PC-9 (cell line): Measurements from ENCODE around the gene SPTAN1. TPM values are rescaled to one million over a fixed set of nuclear protein-coding genes. Genes with fewer than 3 reads are reported as not detected.
A peak's percentile ranks its signal among the peaks of the same experiment; 100 is the strongest.

Source experiments
- BruUV-seq: library from RNA; stranded (reverse); fragments of 400-500 nt; replicated peaks from 2 replicates; lab custom pipeline; 2021; lab: Mats Ljungman, UMichigan
- CTCF ChIA-PET: fragments of 300-600 bp; sonication (Branson Sonifier 250); formaldehyde crosslinking; loops from one replicate; lab custom pipeline; 2022; ENCODE audit warnings: antibody characterized with exemption; lab: Charles Lee
- POLR2A ChIA-PET: fragments of 300-600 bp; sonication (Branson Sonifier 250); formaldehyde crosslinking; loops from one replicate; lab custom pipeline; 2022; ENCODE audit warnings: antibody characterized with exemption; ENCODE audit not compliant: unreplicated experiment; lab: Charles Lee
- DNase-seq, 2 experiments: peaks; one replicate each; pipeline versions ENCODE4 v3.0.0 to v3.0.0-alpha.2; 2015 to 2022; ENCODE audit warnings: mixed read lengths in 1 of 2
- H2AFZ ChIP-seq: fragments of 200-600 bp; sonication (generic); 2 replicates; pipeline ENCODE4 v1.8.1; 2017; ENCODE audit warnings: antibody characterized with exemption
- H3F3A ChIP-seq: fragments of 200-600 bp; sonication (generic); 2 replicates; pipeline ENCODE4 v1.8.1; 2017; ENCODE audit warnings: antibody characterized with exemption, mild to moderate bottlenecking, low read depth; ENCODE audit not compliant: insufficient read depth
- H3K27ac ChIP-seq: fragments of 200-600 bp; sonication (generic); 2 replicates; pipeline ENCODE4 v1.6.1; 2016; ENCODE audit warnings: mixed run types
- H3K27me3 ChIP-seq: fragments of 200-600 bp; sonication (generic); 2 replicates; pipeline ENCODE4 v1.6.1; 2016; ENCODE audit warnings: low read depth, mixed run types; ENCODE audit not compliant: insufficient read depth
- H3K36me3 ChIP-seq: fragments of 200-600 bp; sonication (generic); 2 replicates; pipeline ENCODE4 v1.6.1; 2016; ENCODE audit warnings: low read depth, mixed run types
- H3K4me1 ChIP-seq: fragments of 200-600 bp; sonication (generic); replicated peaks from 2 replicates; pipeline ENCODE4 v1.6.1; 2016; ENCODE audit warnings: mixed run types; ENCODE audit not compliant: insufficient read depth
- H3K4me2 ChIP-seq: fragments of 200-600 bp; sonication (generic); 2 replicates; pipeline ENCODE4 v1.6.1; 2017; ENCODE audit warnings: mixed run types
- H3K4me3 ChIP-seq: fragments of 200-600 bp; sonication (generic); 2 replicates; pipeline ENCODE4 v1.6.1; 2016; ENCODE audit warnings: mixed run types
- H3K79me2 ChIP-seq: fragments of 200-600 bp; sonication (generic); 2 replicates; pipeline ENCODE4 v1.6.1; 2017; ENCODE audit warnings: low read depth, mixed run types
- H3K9me2 ChIP-seq: fragments of 200-600 bp; sonication (generic); 2 replicates; pipeline ENCODE4 v1.8.1; 2017; ENCODE audit warnings: mild to moderate bottlenecking; ENCODE audit not compliant: insufficient read depth
- H3K9me3 ChIP-seq: fragments of 200-600 bp; sonication (generic); 2 replicates; pipeline ENCODE4 v1.8.1; 2016; ENCODE audit warnings: low read depth; ENCODE audit not compliant: insufficient read depth
- H4K20me1 ChIP-seq: fragments of 200-600 bp; sonication (generic); 2 replicates; pipeline ENCODE4 v1.8.1; 2017; ENCODE audit not compliant: insufficient read depth
- EZH2 ChIP-seq: fragments of 200-600 bp; sonication (generic); IDR thresholded peaks from 2 replicates; pipeline ENCODE4 v1.8.0; 2017; ENCODE audit warnings: antibody characterized with exemption, low read depth
- intact Hi-C: fragments of 100-400 bp; cut with micrococcal nuclease; formaldehyde crosslinking; loops from one replicate; pipeline ENCODE4 v1.10.0; 2022; ENCODE audit not compliant: unreplicated experiment
- total RNA-seq: library from RNA; stranded (reverse); gene quantifications from 2 replicates; pipeline ENCODE4 v1.2.3, GENCODE V29; 2021
- TF ChIP-seq, protein P1 (sequence below): fragments of 200-600 bp; sonication (generic); conservative IDR thresholded peaks from 2 replicates; pipeline ENCODE4 v1.6.1; 2017; ENCODE audit warnings: mixed run types, antibody characterized with exemption, mild to moderate bottlenecking, moderate library complexity

SPTAN1 gene
- total RNA-seq, 1 experiment from 2014 or later = 214 TPM

DNA sequence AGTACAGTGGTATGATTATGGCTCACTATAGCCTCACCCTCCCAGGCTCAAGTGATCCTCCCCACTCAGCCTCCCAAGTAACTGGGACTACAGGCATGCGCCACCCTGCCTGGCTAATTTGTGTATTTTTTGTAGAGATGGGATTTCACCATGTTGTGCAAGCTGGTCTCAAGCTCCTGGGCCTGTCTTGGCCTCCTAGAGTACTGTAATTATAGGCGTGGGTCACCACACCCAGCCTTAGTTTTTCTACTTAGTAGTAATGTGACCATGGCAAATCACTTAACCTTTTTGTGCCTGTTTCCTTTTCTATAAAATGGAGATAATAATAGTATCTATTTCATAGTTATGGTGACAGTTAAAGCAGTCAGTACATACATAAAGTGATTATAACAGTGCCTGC is 25.7 kb upstream of the SPTAN1 start:
- H3K9me3 ChIP-seq = no peaks in the 10 kb centered on the region
- no peak overlapping the region for H3K27ac ChIP-seq
- no peaks in the 10 kb centered on the region for H4K20me1 ChIP-seq
- H3K4me2 ChIP-seq = no peak overlapping the region
- ChIA-PET POLR2A (no interaction called here), CTCF (no interaction called here)
- no peaks in the 10 kb centered on the region for H3K4me1 ChIP-seq
- no peak for DNase-seq
- peaks cover 30% of the 10 kb centered on the region for H3K36me3 ChIP-seq
- H3K79me2 ChIP-seq = no peaks in the 10 kb centered on the region
- H3F3A ChIP-seq = 0 out of 2 replicates have a peak, but pooled peaks cover 7% of the 10 kb centered on the region
- H3K4me3 ChIP-seq = no peak overlapping the region
- no peaks in the 10 kb centered on the region for H3K9me2 ChIP-seq
- no peaks in the 10 kb centered on the region for H3K27me3 ChIP-seq
- no TSS peak for BruUV-seq
- TF ChIP-seq, protein P1, sequence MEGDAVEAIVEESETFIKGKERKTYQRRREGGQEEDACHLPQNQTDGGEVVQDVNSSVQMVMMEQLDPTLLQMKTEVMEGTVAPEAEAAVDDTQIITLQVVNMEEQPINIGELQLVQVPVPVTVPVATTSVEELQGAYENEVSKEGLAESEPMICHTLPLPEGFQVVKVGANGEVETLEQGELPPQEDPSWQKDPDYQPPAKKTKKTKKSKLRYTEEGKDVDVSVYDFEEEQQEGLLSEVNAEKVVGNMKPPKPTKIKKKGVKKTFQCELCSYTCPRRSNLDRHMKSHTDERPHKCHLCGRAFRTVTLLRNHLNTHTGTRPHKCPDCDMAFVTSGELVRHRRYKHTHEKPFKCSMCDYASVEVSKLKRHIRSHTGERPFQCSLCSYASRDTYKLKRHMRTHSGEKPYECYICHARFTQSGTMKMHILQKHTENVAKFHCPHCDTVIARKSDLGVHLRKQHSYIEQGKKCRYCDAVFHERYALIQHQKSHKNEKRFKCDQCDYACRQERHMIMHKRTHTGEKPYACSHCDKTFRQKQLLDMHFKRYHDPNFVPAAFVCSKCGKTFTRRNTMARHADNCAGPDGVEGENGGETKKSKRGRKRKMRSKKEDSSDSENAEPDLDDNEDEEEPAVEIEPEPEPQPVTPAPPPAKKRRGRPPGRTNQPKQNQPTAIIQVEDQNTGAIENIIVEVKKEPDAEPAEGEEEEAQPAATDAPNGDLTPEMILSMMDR = no peak
- TF ChIP-seq EZH2 = no peak
- intact Hi-C loops = no loop called here
- no peak overlapping the region for H2AFZ ChIP-seq

DNA sequence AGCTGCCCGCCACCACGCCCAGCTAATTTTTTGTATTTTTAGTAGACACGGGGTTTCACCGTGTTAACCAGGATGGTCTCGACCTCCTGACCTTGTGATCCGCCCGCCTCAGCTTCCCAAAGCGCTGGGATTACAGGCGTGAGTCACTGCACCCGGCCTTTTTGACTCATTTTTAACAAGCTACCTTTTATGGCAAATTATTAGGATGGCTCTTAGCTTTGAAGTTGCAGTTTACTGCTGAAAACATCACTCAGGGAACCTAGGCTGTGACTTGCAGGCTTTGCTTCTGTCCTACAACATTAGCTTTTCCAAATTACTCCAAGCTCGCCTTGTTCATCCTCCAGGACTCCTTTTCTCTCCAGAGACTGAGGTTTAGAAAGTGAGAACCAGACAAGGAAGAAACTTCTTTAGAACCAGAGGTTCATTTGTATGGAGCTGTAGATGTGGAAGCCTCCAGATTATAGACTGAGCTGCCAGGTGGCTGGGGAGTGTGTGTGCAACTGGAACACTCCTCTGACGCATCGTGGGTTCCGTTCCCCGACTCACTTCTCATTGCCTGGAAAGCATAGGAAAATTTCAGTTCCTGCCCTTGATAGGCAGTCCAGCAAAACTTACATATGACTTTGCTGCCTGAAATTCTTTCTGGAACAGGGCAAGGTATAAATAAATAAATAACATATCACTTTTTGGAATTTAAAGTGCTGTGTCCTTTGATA is 23.8 kb upstream of the SPTAN1 start:
- no TSS peak for BruUV-seq
- Histone ChIP-seq H4K20me1 (no peaks in the 10 kb centered on the region), H3K4me1 (no peaks in the 10 kb centered on the region), H3K79me2 (no peaks in the 10 kb centered on the region), H2AFZ (no peak overlapping the region), H3F3A (0 out of 2 replicates have a peak, but pooled peaks cover 7% of the 10 kb centered on the region), H3K27me3 (no peaks in the 10 kb centered on the region), H3K4me2 (no peak overlapping the region), H3K9me3 (no peaks in the 10 kb centered on the region), H3K4me3 (no peak overlapping the region), H3K27ac (0 out of 2 replicates have a peak overlapping the region, but pooled peaks have one; percentile 4), H3K9me2 (no peaks in the 10 kb centered on the region), H3K36me3 (peaks cover 22% of the 10 kb centered on the region)
- ChIA-PET CTCF (no interaction called here), POLR2A (no interaction called here)
- no peak for TF ChIP-seq EZH2
- TF ChIP-seq, protein P1 = no peak
- intact Hi-C loops = no loop called here
- no peak for DNase-seq

DNA sequence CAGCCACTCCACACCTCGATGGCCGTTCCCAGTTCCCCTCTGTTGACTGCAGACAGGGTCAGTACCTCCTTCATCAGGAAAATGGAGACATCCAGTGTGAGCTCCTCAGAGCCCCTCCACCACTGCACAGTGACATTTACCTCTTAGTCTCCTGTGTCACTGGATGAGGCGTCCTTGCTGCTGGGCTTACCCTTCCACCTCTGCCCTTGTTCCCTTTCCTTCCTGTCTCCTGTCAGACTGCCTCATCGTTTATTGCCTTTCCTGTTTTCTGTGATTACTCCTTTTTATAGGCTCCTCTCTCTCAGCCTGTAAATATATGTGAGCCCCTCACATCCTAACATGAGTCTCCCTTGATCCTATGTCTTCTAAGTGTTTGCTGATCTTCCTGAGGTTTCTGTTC is 23.2 kb upstream of the SPTAN1 start:
- no peaks in the 10 kb centered on the region for H4K20me1 ChIP-seq
- no peak for DNase-seq
- no peaks in the 10 kb centered on the region for H3K79me2 ChIP-seq
- no peak overlapping the region for H3K4me3 ChIP-seq
- BruUV-seq = no TSS peak
- 0 out of 2 replicates have a peak, but pooled peaks cover 5% of the 10 kb centered on the region for H3F3A ChIP-seq
- no peak overlapping the region for H3K4me2 ChIP-seq
- POLR2A ChIA-PET = no interaction called here
- no peak for TF ChIP-seq EZH2
- TF ChIP-seq, protein P1 = no peak
- no peak overlapping the region for H3K27ac ChIP-seq
- no peaks in the 10 kb centered on the region for H3K27me3 ChIP-seq
- H3K4me1 ChIP-seq = no peaks in the 10 kb centered on the region
- CTCF ChIA-PET = no interaction called here
- no peaks in the 10 kb centered on the region for H3K9me2 ChIP-seq
- intact Hi-C loops = no loop called here
- no peaks in the 10 kb centered on the region for H3K9me3 ChIP-seq
- H3K36me3 ChIP-seq = peaks cover 22% of the 10 kb centered on the region
- no peak overlapping the region for H2AFZ ChIP-seq
